GM19035 (cell line): ENCODE measurements around the gene RAC2.
"Not testable (repeated sequence)": the region's sequence is repeated elsewhere in the genome, so short reads cannot be mapped to it uniquely, and the experiment has no call there.

Experiments used
- ATAC-seq: cut with Tn5 transposase; IDR thresholded peaks from one replicate; pipeline ENCODE4 v1.9.1; 2021; ENCODE audit not compliant: unreplicated experiment

The RAC2 gene

GRCh38 chr22:37256075-37256726 is 12.1 kb upstream of the RAC2 start:
- ATAC-seq: no peak

GRCh38 chr22:37255558-37256006 is 11.5 kb upstream of the RAC2 start:
- ATAC-seq: no peak

- ATAC-seq: no peak
These were observed 10.8 kb upstream of the RAC2 start for GRCh38 chr22:37254867-37255233.

- ATAC-seq: no peak
These were observed 10.3 kb upstream of the RAC2 start for GRCh38 chr22:37254209-37254866.

- no peak for ATAC-seq
These were observed 9.1 kb upstream of the RAC2 start for GRCh38 chr22:37253126-37253660.

- not testable (repeated sequence) for ATAC-seq
These were observed 7.8 kb upstream of the RAC2 start for GRCh38 chr22:37251836-37252235.

GRCh38 chr22:37249986-37250385 is 5.9 kb upstream of the RAC2 start:
- no peak for ATAC-seq

- ATAC-seq: no peak
These were observed 4.2 kb upstream of the RAC2 start for GRCh38 chr22:37248251-37248650.

GRCh38 chr22:37245740-37246139 is 1.7 kb upstream of the RAC2 start:
- ATAC-seq: no peak

GRCh38 chr22:37244922-37245722 is 1.1 kb upstream of the RAC2 start:
- no peak for ATAC-seq

- no peak for ATAC-seq
These were observed 511 bp downstream of the RAC2 start for GRCh38 chr22:37243402-37244113.

GRCh38 chr22:37242395-37242918 is 1.6 kb downstream of the RAC2 start:
- peak; percentile 53 for ATAC-seq

- no peak for ATAC-seq
These were observed 2.5 kb downstream of the RAC2 start for GRCh38 chr22:37241351-37242142.

- ATAC-seq: no peak
These were observed 3.1 kb downstream of the RAC2 start for GRCh38 chr22:37240941-37241320.

- no peak for ATAC-seq
These were observed 3.7 kb downstream of the RAC2 start for GRCh38 chr22:37240240-37240940.

GRCh38 chr22:37239336-37240239 is 4.5 kb downstream of the RAC2 start:
- ATAC-seq: no peak

GRCh38 chr22:37237371-37238268 is 6.4 kb downstream of the RAC2 start:
- no peak for ATAC-seq
